Hippocampal formation (tissue), 2 donors: ENCODE measurements around the gene AASS.
"Not testable (repeated sequence)": the region's sequence is repeated elsewhere in the genome, so short reads cannot be mapped to it uniquely, and the experiment has no call there.

Experiments used
- DNase-seq, 2 donors: peaks; one replicate each; lab custom pipeline; 2025; lab: John Stamatoyannopoulos, UW

The AASS gene

DNA sequence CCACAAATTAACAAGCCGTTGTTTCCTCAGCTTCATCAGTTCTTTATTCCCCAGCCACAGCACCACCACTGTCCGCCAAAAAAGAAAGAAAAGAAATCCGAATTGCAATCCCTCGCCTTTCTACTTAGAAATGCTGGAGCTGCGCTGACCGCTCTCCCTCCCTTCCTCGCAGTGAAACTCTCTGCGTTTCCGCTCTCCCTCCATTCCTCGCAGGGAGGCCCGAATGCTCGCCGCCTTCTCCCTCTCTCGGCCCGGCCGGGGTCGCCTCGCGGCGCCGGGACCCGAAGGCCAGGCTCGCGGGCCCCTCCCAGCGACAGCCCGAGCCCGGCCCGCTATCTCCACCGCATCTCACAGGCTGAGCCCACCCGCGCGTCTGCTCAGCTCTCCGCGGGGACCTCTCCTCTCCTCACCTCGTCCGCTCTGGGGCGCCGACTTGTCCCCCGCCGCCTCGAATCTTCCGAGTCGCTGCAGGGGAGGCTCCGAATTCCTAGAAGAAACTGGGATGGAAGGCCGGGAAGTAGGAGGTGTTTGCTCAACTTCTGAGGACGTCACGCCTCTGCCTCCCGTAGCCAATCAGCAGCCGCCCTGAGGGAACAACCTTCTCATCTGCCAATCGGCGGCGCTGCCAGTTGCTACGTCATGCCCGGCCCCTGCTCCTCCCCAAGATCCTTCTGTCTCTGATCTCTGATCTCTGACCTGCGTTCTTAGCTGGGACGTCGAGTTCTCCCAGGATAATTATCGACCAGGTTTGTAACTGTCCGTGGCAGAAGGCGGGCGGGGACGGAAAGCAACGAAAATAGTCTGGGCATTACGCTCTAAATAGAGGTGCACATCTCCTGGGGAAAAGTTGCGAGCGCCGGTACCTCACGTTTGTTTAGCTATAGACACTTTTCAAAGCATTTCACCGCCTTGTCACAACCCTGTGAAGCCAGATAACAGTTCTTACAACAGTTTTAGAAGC, at the start of gene AASS:
AASS (minus strand) TSS at position 499 of the 961 bp plus-strand sequence. CDS start 10,523 bp downstream, outside the sequence.
- DNase-seq: peak; percentile 96 to 97

DNA sequence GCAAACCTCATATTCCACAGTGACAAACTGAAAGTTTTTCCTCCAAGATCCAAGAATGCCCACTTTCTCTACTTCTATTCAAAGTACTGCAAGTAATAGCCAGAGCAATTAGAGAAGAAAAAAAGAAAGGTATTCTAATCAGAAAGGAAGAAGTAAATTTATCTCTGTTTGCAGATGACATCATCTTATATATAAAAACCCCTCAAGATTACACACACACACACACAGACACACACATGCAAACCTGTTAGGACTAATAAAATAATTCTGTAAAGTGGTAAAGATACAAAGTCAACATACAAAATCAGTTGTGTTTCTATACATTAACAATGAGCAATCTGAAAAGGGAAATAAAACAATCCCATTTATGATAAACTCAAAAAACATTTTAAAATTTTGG, 44.7 kb upstream of the AASS start:
- DNase-seq: no peak

DNA sequence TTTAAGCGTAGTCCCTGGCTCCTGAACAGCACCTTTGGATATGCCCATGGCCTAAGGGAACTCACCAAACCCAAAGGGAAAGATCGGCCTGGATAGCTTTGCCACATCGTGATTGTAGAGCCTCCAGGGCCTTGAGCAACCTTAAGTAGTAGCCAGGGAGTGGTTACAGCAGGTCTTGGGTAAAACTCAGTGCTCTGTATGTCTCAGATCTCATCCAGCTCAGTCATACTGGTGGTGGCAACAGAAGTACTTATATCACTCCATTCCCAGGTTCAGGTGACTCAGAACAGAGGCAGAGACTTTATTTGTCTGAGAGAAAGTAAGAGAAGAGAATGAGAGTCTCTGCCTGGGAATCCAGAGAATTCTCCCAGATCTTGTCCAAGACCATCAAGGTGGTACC, 39.1 kb upstream of the AASS start:
- DNase-seq: no peak

DNA sequence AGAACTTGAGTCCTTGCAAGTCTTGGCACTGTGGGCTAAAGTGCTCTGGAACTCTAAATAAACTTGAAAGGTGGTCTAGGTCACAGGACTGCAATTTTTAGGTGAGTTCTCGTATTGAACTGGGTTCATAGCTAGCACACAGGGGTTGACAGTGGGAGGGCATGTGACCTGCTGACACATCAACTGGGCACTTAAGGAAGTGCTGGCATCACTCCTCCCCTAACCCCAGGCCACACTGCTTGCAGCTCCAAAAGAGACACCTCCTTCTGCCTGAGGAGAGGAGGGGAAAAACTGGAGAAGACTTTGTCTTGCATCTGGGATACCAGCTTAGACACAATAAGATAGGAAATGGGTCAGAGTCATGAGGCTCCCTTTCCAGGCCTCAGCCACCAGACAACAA, 38.0 kb upstream of the AASS start:
- no peak for DNase-seq

DNA sequence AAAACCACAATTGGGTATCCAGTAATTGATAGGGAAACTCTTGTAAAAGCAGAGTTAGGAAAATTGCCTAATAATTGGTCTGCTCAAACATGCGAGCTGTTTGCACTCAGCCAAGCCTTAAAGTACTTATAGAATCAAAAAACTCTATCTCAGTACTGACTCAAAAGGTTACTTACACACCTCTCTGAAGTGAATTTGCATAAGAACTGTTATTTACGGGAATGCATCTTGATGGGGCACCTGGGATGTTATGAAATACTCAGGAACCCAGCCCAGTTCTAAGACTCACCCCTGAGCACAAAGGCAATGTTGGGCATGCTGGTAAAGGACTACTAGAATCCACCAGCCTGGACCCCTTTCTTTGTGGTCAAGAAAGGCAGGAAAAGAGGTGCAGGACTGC, 28.1 kb upstream of the AASS start:
- DNase-seq: not testable (repeated sequence)

DNA sequence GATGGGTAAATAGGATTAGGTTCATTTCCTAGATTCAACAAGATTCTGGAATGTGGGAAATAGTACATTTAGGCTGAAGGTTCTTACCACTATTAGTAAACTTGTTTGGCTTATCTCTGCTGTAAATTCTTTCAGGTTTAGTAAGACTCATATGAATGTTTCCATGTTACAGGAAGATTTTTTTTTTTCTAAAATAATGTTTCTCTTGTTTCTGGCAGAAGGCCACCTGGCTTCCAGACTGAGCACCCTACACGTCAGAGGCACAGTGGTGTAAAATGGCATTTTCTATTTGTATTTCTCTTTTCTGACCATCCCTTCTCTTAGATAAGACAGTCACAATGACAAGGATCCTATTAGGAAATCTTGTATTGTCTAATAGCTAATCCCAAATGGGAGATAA, 22.7 kb upstream of the AASS start:
- no peak for DNase-seq

DNA sequence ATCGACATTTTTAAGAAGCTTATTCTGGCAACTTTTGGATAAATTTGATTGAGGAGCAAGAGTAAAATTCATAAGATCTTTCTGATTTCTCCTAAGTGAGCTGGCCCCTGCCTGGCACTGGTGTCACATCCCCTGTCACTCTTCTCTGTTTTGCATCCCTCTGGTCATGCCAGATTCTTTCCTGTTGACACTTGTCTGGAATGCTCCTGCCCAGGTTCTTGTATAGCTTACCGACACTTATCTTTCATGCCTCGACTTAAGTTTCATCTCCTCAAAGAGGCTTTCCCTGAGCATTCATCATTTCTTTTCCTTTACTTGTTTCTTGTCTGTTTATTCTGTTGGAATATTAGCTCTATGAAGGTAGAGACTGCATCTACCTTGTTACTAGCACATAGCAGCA, 22.2 kb upstream of the AASS start:
- no peak for DNase-seq

DNA sequence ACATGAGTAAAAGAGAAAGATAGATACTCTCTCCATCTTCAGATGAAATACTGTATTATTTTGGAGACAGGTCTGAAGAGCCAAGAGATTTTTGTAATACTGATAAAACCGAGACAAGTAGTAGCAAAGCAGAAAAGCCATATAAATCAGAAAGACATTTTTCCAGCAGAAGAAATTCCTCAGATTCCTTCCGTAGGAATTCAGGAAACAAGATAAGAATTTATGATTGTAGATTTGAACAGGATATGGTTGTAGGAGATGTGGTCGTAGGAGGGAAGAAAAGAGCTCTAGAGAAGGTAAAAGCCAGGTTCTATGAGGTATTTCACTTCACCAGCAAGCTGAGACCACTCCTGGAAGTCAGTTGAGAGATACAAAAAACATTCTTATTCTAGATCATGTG, 17.6 kb upstream of the AASS start:
- no peak for DNase-seq

DNA sequence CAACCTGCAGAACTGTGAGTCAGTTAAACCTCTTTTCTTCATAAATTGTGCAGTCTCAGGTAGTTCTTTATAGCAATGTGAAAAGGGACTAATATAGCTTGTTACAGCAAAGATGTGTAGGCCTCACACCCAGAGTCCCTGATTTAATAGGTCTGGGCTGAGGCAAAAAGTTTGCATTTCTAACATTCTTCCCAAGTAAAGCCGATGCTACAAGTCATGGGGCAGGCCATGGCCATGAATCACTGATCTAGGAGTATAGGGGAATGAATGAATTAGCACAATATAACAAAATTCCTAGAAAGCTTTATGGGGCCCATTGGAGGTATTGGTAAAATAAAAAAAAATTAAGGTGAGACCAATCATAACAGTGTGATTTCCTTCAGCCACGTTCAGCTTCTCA, 11.5 kb upstream of the AASS start:
- DNase-seq: no peak

DNA sequence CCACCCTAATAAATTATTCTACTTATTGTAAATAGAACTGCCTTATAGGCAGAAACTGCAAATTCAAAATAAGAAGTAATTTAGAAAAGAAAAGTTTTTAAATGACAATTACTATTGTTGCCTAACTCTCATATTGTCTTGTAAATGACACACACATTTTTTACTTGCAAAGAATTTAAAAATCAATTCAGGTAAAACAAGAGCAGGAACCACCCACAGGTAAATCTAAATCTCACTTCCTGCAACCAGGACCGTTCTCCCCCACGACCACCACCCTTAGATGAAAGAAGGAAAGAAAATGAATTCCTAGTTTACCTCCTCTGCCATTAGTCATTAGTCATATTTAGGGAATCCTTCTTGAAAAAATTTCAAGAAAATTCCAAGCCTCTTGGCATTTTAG, 4.8 kb upstream of the AASS start:
- no peak for DNase-seq

DNA sequence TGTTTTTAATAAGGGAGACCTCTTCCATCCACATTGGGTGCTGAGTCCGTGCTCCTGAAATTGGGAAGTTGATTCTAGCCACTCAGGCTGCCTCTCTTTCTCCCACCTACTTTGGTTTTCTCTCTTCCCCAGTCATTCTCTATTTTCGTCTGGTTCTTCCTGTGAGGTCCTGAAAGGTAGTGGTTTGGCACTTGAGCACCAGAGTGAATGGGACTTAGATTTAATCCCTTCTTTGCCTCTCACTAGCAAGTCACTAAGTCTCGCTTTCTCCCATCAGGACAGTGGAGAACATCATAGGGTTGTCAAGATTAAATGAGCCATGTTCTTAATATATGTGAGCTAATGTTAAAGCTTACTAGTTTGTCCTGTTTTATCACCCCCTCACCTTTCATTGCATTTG, 4.0 kb upstream of the AASS start:
- DNase-seq: no peak

DNA sequence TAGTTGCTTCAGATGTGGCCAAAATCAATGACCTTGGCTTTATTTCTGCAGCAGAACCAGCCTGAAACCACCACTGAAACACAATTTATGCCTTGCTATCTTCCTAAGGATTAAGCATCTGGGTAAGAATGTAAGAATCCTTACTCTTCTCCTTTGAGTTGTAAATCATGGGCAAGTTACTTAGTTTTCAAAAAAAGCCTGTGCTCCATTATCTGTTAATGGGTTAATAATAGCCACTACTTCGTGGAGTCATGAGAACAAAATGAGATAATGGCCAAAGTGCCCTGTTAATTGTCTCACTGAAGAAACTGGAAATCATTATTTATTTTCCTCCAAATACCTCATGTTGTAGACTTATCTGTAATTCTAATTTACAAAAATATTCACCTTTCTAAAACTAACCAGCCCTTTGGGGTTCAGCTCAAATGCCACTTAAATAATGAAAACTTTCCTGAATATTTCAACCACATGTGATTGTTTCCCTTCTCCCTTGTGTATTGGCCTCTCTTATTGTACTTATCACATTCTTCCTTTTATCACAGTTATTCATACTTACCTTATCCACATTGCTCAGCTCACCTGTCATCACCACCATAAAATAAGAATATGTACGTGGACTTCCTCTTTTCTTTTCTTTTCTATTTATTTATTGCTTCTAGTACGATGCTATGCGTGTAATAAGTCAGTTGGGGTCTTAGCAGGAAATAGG, 2.0 kb upstream of the AASS start:
- no peak for DNase-seq

DNA sequence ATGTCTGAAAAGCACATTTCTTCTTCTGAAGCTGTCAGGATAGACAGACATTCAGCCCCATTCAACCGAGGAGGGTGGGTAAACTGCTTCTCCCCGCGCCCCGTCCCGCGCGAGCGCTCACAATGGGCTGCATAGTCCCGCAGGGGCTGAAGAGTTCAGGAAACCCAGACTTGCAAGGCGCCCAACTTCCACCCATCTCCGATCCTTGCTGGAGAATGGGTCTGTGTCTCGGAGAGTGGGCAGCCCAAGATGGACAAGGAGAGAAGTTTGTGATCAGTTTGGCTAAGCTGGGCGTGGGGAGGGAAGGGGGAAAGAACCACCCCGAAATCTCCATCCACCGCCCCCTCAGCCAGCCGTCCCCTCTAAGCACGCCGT, 686 bp downstream of the AASS start:
- DNase-seq: no peak

DNA sequence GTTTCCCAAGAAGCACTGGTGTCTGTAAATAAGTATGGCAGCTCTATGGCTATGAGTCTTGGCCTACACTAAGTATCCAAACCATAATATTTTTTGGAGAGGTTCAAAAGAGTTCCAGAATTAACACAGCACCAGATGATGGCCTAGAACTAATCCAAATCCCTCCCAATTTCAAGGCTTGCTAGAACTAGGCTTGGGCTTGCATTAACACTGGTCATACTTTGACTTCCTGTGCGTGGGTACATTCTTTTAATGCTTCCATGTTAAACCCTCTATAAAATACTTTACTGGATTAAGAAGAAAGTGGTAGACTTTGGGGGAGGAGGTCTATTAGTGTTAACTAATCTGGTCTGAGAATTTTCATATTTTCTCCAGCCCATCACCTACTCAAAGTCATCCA, 3.1 kb downstream of the AASS start:
- no peak for DNase-seq

DNA sequence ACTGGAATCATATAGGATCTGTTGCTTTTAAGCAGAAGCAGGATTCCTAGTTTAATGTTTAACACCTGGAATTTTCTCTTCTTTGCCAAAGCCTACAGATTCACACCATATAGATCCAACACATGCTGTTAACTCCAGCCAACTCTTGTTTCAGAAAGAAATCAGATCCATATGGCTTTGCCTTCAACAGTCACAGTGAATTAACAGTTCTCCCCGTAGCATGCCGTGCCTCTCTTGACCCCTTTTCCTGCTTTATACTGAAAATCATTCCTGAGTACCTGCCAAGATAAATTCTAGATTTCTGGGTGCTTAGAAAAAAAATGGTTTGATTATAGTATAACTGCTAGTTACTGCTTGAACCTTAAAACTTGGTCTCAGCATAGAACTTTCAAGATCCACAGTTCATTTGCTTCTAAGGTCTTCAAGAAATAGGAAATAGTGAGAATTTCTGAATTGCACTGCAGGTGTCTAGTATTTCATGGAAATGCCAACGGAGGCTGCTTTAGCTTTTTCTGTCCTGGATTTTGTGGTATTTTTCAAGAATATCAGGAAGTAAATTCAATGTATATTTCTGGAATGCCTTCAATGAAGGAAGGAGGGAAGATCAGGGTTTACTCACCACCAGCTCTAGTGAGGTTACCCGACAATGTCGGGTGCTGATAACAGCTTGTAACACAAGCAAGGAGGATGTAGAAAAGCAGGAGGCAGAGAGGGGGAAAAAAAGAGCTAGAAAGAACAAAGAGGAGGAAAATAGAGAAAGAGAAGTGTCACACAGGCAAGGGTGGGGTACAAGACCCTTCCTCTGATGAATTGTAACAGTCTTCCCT, 6.6 kb downstream of the AASS start:
- peak in 1 of 2 donors; percentile 37 for DNase-seq

DNA sequence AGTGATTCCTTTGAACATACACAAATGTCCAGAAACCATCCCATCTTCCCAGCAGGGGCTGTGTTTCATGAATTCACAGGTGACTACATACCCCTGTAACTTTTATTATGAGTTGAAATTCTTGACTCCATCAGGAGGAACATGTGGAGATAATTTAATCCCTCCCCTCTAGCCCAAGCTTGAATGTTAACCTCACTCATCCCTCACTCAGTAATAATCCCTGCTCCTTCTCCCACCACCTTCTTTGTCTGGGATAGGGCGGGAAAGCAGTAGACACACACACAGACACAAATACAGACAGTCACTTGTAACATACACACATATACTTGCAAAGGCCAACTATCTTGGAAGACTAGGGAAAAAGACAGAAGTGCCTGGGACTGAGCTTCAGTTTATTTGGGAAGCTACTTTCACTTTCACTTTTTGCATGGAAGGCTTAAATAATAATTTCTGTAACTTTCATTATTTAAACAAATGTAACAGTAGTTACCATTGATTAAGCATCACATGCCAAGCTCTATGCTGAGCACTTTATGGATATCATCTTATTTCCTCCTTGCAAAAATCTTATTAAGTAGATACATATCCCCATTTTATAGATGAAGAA, 7.3 kb downstream of the AASS start:
- no peak for DNase-seq

DNA sequence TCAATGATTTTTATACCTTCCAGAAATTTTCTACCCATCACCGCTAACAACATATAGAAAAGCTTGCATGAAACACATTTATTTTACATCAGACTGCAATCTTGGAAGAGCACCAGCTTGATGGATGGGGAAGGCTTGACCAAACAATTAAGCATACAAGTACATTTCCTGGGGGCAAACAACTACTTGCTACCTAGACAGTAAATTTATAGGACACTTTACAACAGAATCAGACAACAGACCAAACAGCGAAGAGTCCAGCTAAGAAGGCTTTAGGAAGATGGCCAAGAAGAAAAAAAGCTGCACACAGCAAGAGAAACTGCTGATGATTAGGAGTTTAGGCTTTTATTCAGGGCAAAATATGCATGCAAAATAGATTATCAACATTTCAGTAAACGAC, 8.0 kb downstream of the AASS start:
- no peak for DNase-seq

DNA sequence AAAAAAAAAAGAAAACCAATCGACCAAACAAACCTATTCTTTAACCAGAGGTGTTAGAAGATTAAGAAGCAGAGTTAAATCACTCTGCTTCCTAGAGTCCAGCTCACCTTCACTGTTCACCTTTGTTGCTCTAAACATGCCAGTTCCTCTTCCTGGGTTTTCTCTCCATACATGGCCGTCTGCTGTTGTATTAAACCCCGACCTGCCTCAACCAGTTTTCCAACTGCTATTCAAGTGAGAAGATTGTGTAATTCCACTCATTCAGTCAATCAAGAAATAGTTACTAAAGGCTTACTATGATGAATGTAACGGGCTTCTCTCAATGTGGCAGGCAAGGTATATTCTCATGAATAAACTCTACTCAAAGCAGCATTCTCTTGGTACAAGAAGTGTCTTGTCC, 8.8 kb downstream of the AASS start:
- no peak for DNase-seq

DNA sequence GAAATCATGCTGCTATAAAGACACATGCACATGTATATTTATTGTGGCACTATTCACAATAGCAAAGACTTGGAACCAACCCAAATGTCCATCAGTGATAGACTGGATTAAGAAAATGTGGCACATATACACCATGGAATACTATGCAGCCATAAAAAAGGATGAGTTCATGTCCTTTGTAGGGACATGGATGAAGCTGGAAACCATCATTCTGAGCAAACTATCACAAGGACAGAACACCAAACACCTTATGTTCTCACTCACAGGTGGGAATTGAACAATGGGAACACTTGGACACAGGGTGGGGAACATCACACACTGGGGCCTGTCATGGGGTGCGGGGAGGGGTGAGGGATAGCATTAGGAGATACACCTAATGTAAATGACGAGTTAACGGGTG, 9.3 kb downstream of the AASS start:
- DNase-seq: not testable (repeated sequence)

DNA sequence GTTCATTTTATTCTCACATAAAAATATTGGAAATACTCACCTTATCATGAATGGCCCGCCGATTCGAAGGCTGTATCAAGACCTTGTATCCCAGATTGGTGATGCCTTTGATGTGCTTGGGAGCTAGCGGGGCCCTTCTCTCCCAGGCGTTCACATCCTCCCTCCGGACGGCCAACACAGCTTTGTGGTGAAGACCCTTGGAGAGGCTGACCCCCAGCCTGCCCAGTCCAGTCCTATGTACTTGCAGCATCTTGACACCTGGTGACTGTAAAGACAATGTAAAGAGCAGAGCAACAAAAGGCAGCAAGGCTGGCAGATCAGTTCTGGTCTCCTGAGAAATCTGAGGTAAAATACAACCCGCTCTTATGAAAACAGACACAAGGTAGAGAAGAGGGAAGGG, 10.6 kb downstream of the AASS start:
- no peak for DNase-seq

DNA sequence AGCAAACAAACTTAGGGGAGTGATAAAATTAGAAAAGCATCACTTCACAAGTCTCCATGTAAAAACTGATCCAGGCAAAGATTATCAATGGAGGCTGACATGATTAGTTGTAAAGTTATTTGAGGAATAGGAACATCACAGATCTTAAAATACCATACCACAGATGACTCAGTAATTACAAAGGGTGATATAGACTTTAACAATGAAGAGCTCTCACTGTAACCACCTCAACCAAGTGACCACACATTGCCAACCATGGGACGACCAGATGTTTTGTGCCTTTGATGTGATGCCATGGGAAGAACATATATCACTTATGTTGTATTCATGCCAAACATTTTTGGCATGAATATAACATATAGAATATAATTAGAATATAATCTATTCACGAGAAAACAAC, 11.7 kb downstream of the AASS start:
- DNase-seq: no peak

DNA sequence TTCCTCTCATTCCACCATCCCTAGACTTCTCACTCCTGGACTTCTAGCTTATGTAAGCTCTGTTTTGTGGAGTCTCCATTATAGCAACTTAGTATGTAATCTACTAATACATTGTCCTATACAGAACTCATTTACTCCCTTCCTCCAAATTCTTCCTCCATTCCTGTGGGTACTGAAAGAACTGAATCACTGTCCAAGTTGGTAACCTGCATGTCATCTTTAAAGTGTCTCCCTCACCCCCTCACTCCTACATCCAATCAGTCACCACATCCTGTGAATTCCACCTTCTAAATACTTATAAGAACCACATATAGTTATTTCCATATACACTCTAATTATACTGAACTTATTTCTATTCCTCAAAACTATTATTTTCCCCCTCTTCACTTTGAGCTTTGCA, 20.3 kb downstream of the AASS start:
- DNase-seq: no peak
